ENCODE data around the gene SAA2.

SAA2 gene

DNA sequence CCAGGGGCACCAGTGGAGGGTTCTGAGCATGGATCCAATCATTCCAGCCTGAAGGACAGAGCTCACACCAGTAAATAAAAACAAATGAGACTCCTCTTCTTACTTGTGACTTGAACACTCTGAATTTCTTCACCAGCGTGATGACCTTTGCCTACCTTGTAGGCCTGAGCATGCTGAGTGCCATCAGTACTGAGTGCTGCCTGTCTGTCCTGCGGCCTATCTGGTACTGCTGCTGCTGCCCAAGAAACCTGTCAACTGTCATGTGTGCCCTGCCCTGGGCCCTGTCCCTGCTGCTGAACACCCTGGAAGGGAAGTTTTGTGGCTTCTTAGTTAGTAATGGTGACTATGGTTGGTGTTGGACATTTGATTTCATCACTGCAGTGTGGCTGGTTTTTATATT, 51.9 kb downstream of the SAA2 start:
- no peak for DNase-seq (ENCODE audit: low spot score)

Small RNAs within 50 kb of the gene (small RNA-seq; reads per million reads assigned to genes)
- gene RNA5SP333 = 0 reads per million in 2 experiments
- 0 reads per million in 2 experiments for gene RNA5SP334

Measured in SK-N-DZ (cell line).